ENCODE data around the gene ELP5. TPM values are rescaled to one million over a fixed set of nuclear protein-coding genes. Genes with fewer than 3 reads are reported as not detected.

The ELP5 gene
- total and polyA plus RNA-seq, 11 donors = 28.0 to 87.2 (median 50.4) TPM

DNA sequence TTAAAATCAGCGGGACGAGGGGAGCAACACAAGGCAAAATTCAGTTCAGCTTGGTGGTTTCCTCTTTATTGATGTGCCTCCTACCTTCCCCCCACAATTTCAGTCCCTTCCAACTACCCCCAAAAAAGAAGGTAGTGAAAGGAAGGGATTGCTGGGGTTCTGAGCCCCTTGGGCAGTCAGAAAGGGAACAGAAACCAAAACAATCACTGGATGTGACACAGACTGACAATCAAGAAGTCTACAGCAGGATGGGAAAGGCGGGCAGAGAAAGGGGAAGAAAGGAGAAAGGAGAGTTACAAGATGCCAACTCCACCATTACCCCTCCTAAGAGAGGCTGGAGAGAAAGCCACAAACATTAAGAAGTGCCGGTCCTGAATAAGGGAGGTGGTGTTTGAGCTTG lies 11.6 kb upstream of the ELP5 start:
- peaks cover 5 to 49% (median 33%) of the 10 kb centered on the region in 12 donors for H3K4me1 ChIP-seq
- intact Hi-C loops (cut with DNase I) = loop anchor here in 2 of 10 donors (10.0 kb wide), 2 partner anchors 334 to 604 kb away; partner anchors contain the start of gene CD68 (in 1 of the 2)
- 65 to 77% (median 71%) methylated on average over 4 of the region's 4 CpGs for WGBS, 4 donors
- no peaks in the 10 kb centered on the region for H3K9me3 ChIP-seq
- peaks cover 0 to 50% (median 43%) of the 10 kb centered on the region in 9 donors for H3K36me3 ChIP-seq
- ATAC-seq (no peak), DNase-seq (peak in 1 of 5 donors; percentile 25)
- peak overlapping the region in 11 of 12 donors; percentile 3 to 97 (median 92) for H3K27ac ChIP-seq
- TF ChIP-seq, protein P1, sequence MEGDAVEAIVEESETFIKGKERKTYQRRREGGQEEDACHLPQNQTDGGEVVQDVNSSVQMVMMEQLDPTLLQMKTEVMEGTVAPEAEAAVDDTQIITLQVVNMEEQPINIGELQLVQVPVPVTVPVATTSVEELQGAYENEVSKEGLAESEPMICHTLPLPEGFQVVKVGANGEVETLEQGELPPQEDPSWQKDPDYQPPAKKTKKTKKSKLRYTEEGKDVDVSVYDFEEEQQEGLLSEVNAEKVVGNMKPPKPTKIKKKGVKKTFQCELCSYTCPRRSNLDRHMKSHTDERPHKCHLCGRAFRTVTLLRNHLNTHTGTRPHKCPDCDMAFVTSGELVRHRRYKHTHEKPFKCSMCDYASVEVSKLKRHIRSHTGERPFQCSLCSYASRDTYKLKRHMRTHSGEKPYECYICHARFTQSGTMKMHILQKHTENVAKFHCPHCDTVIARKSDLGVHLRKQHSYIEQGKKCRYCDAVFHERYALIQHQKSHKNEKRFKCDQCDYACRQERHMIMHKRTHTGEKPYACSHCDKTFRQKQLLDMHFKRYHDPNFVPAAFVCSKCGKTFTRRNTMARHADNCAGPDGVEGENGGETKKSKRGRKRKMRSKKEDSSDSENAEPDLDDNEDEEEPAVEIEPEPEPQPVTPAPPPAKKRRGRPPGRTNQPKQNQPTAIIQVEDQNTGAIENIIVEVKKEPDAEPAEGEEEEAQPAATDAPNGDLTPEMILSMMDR (IDR thresholded peaks at IDR 0.05) = no peak
- H3K27me3 ChIP-seq = no peaks in the 10 kb centered on the region
- peak overlapping the region in 10 of 12 donors; percentile 0 to 93 (median 83) for H3K4me3 ChIP-seq

DNA sequence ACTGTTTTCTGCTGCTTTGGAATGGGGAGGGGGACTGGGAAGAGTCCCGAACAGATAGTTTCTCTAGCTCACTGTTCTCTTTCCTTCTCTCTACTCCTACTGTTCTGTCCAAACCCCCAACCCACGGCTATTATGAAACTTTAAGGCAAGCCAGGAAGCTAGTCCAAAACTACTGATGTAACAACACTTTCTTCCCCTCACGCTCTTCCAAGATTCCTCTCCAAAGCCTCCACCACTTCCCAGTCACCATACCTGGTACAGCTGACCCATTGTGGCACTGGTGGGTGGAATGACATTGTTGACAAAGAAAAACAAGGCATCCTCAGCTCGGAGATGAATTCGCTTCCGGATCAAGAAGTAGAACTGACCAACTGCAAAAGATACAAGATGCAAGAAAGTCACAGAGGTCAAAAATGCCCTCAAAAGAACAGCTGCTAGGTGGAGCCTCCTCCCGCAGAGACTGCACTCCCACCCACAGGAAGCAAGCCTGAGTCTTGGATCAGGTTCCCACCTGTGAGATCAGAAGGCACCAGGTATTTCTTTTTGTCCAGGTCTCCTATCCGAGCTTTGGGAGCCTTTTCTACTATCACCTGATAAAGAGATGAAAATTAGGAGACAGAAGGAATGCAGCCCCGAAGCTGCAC lies 10.8 kb upstream of the ELP5 start:
- 33 to 38% (median 36%) methylated on average over 9 of the region's 9 CpGs for WGBS, 4 donors
- ATAC-seq = no peak
- TF ChIP-seq, protein P1 (IDR thresholded peaks at IDR 0.05) = no peak
- TF ChIP-seq POLR2A (IDR thresholded peaks at IDR 0.05) = no peak
- H3K36me3 ChIP-seq = peaks cover 0 to 50% (median 43%) of the 10 kb centered on the region in 9 donors
- no peaks in the 10 kb centered on the region for H3K27me3 ChIP-seq
- peak overlapping the region; percentile 91 to 99 (median 97) for H3K27ac ChIP-seq
- DNase-seq = no peak
- no peaks in the 10 kb centered on the region for H3K9me3 ChIP-seq
- intact Hi-C loops (cut with DNase I) = loop anchor here in 2 of 10 donors (10.0 kb wide), 2 partner anchors 334 to 604 kb away; partner anchors contain the start of gene CD68 (in 1 of the 2)
- H3K4me3 ChIP-seq = peak overlapping the region; percentile 53 to 95 (median 84)
- peaks cover 5 to 42% (median 32%) of the 10 kb centered on the region in 12 donors for H3K4me1 ChIP-seq

DNA sequence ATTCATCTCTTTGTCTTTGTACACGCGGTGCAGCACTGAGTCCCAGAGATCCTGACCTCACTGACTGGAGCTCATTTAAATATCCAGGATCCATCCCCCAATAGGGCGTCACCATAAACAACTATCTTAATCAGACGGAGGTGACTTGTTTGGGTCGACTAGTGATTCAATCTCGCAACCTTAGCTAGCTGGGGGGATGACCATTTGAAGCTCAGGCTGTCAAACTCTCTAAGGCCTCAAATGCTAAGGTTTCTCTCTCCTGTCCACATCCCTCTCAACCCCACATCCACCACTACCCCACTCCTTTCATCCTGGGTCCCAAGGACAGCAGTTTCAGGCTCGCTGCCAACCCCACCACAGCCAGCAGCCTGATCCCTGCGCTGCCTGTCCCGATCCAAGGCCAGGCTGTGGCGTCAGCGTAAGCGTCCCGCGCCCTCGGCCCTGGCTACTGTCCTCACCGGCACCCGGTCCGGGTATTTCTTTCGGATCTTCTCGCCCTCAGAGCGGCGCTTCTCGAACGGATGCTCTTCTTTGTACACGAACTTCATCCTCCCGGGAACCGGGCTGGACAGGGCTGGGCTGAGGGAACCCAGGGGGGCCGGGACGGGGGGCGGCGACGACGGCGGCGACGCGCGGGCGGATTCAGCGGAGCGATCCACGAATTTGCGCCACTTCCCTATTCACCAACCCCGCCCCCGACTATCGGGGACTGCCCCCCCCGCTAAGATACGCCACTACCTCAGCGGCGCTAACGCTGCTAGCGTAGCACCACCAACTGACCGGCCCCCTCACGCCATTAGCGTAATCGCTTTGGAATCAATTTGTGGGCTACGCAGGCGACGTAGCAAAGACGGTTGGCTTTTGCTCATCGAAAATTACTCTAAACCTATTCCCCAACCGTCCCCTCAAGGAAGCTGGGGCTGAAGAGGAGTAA lies 10.0 kb upstream of the ELP5 start, which contains the start of gene GABARAP:
GABARAP (minus strand) TSS at position 667 of the 934 bp plus-strand sequence; CDS start at position 548, 119 bp downstream.
- TF ChIP-seq POLR2A (IDR thresholded peaks at IDR 0.05) = peak in 1 of 2 donors; percentile 64
- TF ChIP-seq, protein P1 (IDR thresholded peaks at IDR 0.05) = no peak
- peaks cover 5 to 36% (median 32%) of the 10 kb centered on the region in 12 donors for H3K4me1 ChIP-seq
- intact Hi-C loops (cut with DNase I) = loop anchor here in 3 of 10 donors (1.0 to 10.0 kb wide), 3 partner anchors 242 to 603 kb away; partner anchors contain the start of genes CD68 (in 1 of the 3) and POLR2A (in 1 of the 3)

More for the DNA sequence above, 10.0 kb upstream of the ELP5 start, which contains the start of gene GABARAP:
- Histone ChIP-seq H3K27me3 (no peaks in the 10 kb centered on the region), H3K36me3 (peaks cover 0 to 51% (median 46%) of the 10 kb centered on the region in 9 donors), H3K27ac (peak within 1 kb of the TSS; percentile 91 to 99 (median 97)), H3K4me3 (peak within 1 kb of the TSS; percentile 53 to 95 (median 84)), H3K9me3 (no peaks in the 10 kb centered on the region)
- DNase-seq (peak; percentile 94 to 97 (median 96)), ATAC-seq (peak; percentile 12 to 58 (median 48))
- 0 to 1% (median 0%) methylated on average over 36 to 62 of the region's 62 CpGs for WGBS, 4 donors
